SK-N-SH (cell line): ENCODE measurements around the gene UBE3B. TPM values are rescaled to one million over a fixed set of nuclear protein-coding genes. Genes with fewer than 3 reads are reported as not detected.

Source experiments
- CTCF ChIA-PET: fragments of 300-600, 350-600 bp; formaldehyde crosslinking; extraction: SDS; loops from one replicate; lab custom pipeline; 2021; lab: Yijun Ruan, JAX
- POLR2A ChIA-PET: fragments of 350-600 bp; sonication (Branson Sonifier 250); formaldehyde crosslinking; extraction: SDS; loops from one replicate; lab custom pipeline; 2020; ENCODE audit warnings: antibody characterized with exemption, inconsistent platforms; lab: Yijun Ruan, JAX
- DNase-seq: peaks from one replicate; pipeline ENCODE4 v3.0.0; 2012
- H2AFZ ChIP-seq: fragments of 200-600 bp; sonication (generic); 2 replicates; pipeline ENCODE4 v1.8.1; 2016; ENCODE audit warnings: antibody characterized with exemption, mild to moderate bottlenecking, low read depth
- H3F3A ChIP-seq: fragments of 200-600 bp; sonication (generic); replicated peaks from 2 replicates; pipeline ENCODE3; 2016; ENCODE audit warnings: antibody characterized with exemption, mild to moderate bottlenecking; ENCODE audit not compliant: insufficient read depth
- H3K27ac ChIP-seq, 2 experiments: fragments of 200-500 bp in 1 of 2; fragments of 200-600 bp in 1 of 2; sonication (Bioruptor generic) in 1 of 2; sonication (generic), shearing (Covaris generic) in 1 of 2; 2 replicates each; pipeline versions ENCODE4 v1.5.1 to v1.6.1; 2014 to 2016; ENCODE audit warnings: low read depth in 2 of 2, inconsistent platforms in 1 of 2, low read length in 1 of 2, mild to moderate bottlenecking in 1 of 2, mixed read lengths in 1 of 2
- H3K27me3 ChIP-seq: fragments of 200-600 bp; sonication (generic), shearing (Covaris generic); 2 replicates; pipeline ENCODE4 v1.6.1; 2016; ENCODE audit warnings: mixed run types; ENCODE audit not compliant: insufficient read depth
- H3K36me3 ChIP-seq, 2 experiments: fragments of 200-500 bp in 1 of 2; fragments of 200-600 bp in 1 of 2; sonication (Bioruptor generic) in 1 of 2; sonication (generic) in 1 of 2; replicated peaks in 1 of 2; 2 replicates each; pipeline versions ENCODE3 to v1.5.1; 2014 to 2016; ENCODE audit warnings: low read length in 1 of 2, mild to moderate bottlenecking in 1 of 2; ENCODE audit not compliant: insufficient read depth in 2 of 2, control insufficient read depth in 1 of 2
- H3K4me1 ChIP-seq, 2 experiments: fragments of 200-500 bp in 1 of 2; fragments of 200-600 bp in 1 of 2; sonication (Bioruptor generic) in 1 of 2; sonication (generic), shearing (Covaris generic) in 1 of 2; 2 replicates each; pipeline versions ENCODE4 v1.5.1 to v1.6.1; 2014 to 2016; ENCODE audit warnings: low read depth in 1 of 2, low read length in 1 of 2, mixed run types in 1 of 2; ENCODE audit not compliant: insufficient read depth in 2 of 2, control insufficient read depth in 1 of 2
- H3K4me2 ChIP-seq: fragments of 200-600 bp; sonication (generic), shearing (Covaris generic); 2 replicates; pipeline ENCODE4 v1.6.1; 2017; ENCODE audit warnings: mixed run types
- H3K4me3 ChIP-seq, 2 experiments: fragments of 200-500 bp in 1 of 2; fragments of 200-600 bp in 1 of 2; sonication (Bioruptor generic) in 1 of 2; sonication (generic), shearing (Covaris generic) in 1 of 2; 2 replicates each; pipeline versions ENCODE4 v1.5.1 to v1.8.1; 2014 to 2016; ENCODE audit warnings: low read depth in 2 of 2, inconsistent platforms in 1 of 2, low read length in 1 of 2, mild to moderate bottlenecking in 1 of 2, mixed read lengths in 1 of 2, moderate library complexity in 1 of 2
- H3K79me2 ChIP-seq: fragments of 200-600 bp; sonication (generic); 2 replicates; pipeline ENCODE4 v1.8.1; 2017; ENCODE audit warnings: mild to moderate bottlenecking; ENCODE audit not compliant: insufficient read depth
- H3K9ac ChIP-seq: fragments of 200-600 bp; sonication (generic); 2 replicates; pipeline ENCODE4 v1.6.1; 2017; ENCODE audit warnings: mixed run types
- H3K9me2 ChIP-seq: fragments of 200-600 bp; sonication (generic); 2 replicates; pipeline ENCODE4 v1.6.1; 2017; ENCODE audit warnings: mixed run types
- H3K9me3 ChIP-seq: fragments of 200-600 bp; sonication (generic); 2 replicates; pipeline ENCODE4 v1.6.1; 2017; ENCODE audit warnings: mixed run types, mild to moderate bottlenecking, moderate library complexity
- H4K20me1 ChIP-seq: fragments of 200-600 bp; sonication (generic); 2 replicates; pipeline ENCODE4 v1.6.1; 2017; ENCODE audit warnings: mild to moderate bottlenecking, mixed run types; ENCODE audit not compliant: insufficient read depth
- CHD2 ChIP-seq: fragments of 150-350 bp; IDR thresholded peaks from 2 replicates; pipeline ENCODE4 v1.6.1; 2018; ENCODE audit warnings: low read length; ENCODE audit not compliant: partially characterized antibody
- ELF1 ChIP-seq: IDR thresholded peaks from 2 replicates; pipeline ENCODE4 v1.4.0; 2012
- FOSL2 ChIP-seq: IDR thresholded peaks from 2 replicates; pipeline ENCODE4 v1.4.0; 2012; ENCODE audit warnings: low read depth, mild to moderate bottlenecking, moderate library complexity, borderline replicate concordance
- GATA2 ChIP-seq: sonication (generic); formaldehyde crosslinking; IDR thresholded peaks from 2 replicates; pipeline ENCODE4 v1.5.0; 2020; ENCODE audit warnings: mild to moderate bottlenecking, missing genetic modification reagents
- JUND ChIP-seq: IDR thresholded peaks from 2 replicates; pipeline ENCODE4 v1.4.0; 2012
- MXI1 ChIP-seq: IDR thresholded peaks from 2 replicates; pipeline ENCODE4 v1.6.1; 2012; ENCODE audit warnings: mild to moderate bottlenecking, low read depth, low read length, improper control_type of control experiment
- NFIC ChIP-seq: IDR thresholded peaks from 2 replicates; pipeline ENCODE4 v1.4.0; 2012; ENCODE audit warnings: borderline replicate concordance
- NRF1 ChIP-seq: IDR thresholded peaks from 2 replicates; pipeline ENCODE4 v1.6.1; 2012; ENCODE audit warnings: low read depth, mild to moderate bottlenecking, low read length
- SIN3A ChIP-seq: IDR thresholded peaks from 2 replicates; pipeline ENCODE4 v1.6.1; 2012; ENCODE audit warnings: low read depth, mild to moderate bottlenecking, low read length, moderate library complexity, borderline replicate concordance
- TAF1 ChIP-seq: IDR thresholded peaks from 2 replicates; pipeline ENCODE4 v1.6.1; 2012; ENCODE audit warnings: low read depth, mild to moderate bottlenecking, low read length, moderate library complexity, borderline replicate concordance
- TCF12 ChIP-seq: IDR thresholded peaks from 2 replicates; pipeline ENCODE4 v1.4.0; 2012
- WGBS: methylation state at CpG from one replicate; pipeline ENCODE4 v1.1.6; 2017; ENCODE audit warnings: low lambda C conversion rate; 5-methylcytosine and 5-hydroxymethylcytosine counted together
- polyA plus RNA-seq, 3 experiments: library from polyadenylated mRNA; depleted of rRNA; stranded (reverse); fragments of >200 nt; gene quantifications; 2 replicates each; pipeline ENCODE4 v1.2.3, GENCODE V29; 2012
- TF ChIP-seq, protein P1 (sequence below): fragments of 200-600 bp; sonication (generic); IDR thresholded peaks from 2 replicates; pipeline ENCODE4 v1.6.1; 2017; ENCODE audit warnings: antibody characterized with exemption, mild to moderate bottlenecking, moderate library complexity
- TF ChIP-seq, protein P2 (sequence below): IDR thresholded peaks from 2 replicates; pipeline ENCODE4 v1.4.0; 2012; ENCODE audit warnings: low read depth, borderline replicate concordance
- TF ChIP-seq, protein P3 (sequence below): IDR thresholded peaks from 2 replicates; pipeline ENCODE4 v1.4.0; 2012; ENCODE audit warnings: low read depth, borderline replicate concordance

UBE3B gene
- polyA plus RNA-seq, 1 of the 3 experiments (the other 2 are of a cell fraction): 28.6 TPM

DNA sequence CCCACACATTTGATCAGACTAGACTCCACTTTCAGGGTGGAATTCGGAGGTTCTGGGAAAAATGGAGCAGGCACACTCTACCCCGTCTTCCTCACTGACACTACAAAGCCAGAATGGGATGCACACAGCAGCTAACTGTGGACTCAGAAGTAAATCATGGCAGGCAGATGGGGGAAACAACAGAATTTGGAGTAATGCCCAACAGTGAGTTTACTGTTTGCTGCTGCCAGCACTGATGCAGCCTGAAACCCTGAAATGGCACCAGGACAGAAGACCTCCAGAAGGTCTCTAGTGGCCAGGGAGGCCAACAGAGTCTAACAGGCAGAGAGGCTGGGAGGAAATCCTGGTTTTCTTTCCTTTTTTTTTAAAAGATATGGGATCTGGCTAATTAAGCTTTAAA lies 24.9 kb upstream of the UBE3B start:
- no peak overlapping the region for H3K4me2 ChIP-seq
- H3K9me2 ChIP-seq: no peaks in the 10 kb centered on the region
- TF ChIP-seq MXI1 (no peak), ELF1 (no peak)
- H3K79me2 ChIP-seq: peaks cover 88% of the 10 kb centered on the region
- no peak overlapping the region for H2AFZ ChIP-seq
- H3K27ac ChIP-seq: no peak overlapping the region
- H3K4me1 ChIP-seq: no peaks in the 10 kb centered on the region
- no peak overlapping the region for H3K4me3 ChIP-seq
- H4K20me1 ChIP-seq: peaks cover 18% of the 10 kb centered on the region; the same call in 1 of the 2 replicates
- H3K9ac ChIP-seq: no peak overlapping the region
- no peaks in the 10 kb centered on the region for H3K27me3 ChIP-seq
- ChIA-PET CTCF (interaction anchor here (1.2 to 2.1 kb wide), 2 partner anchors 19 to 24 kb away, joined by 3 to 5 read pairs; no protein-coding TSS in a partner anchor), POLR2A (no interaction called here)
- no peak for DNase-seq
- 69% methylated on average over 2 of the region's 2 CpGs for WGBS
- no peaks in the 10 kb centered on the region for H3F3A ChIP-seq
- no peaks in the 10 kb centered on the region for H3K9me3 ChIP-seq
- H3K36me3 ChIP-seq: peaks cover 62 to 82% of the 10 kb centered on the region in 2 experiments

DNA sequence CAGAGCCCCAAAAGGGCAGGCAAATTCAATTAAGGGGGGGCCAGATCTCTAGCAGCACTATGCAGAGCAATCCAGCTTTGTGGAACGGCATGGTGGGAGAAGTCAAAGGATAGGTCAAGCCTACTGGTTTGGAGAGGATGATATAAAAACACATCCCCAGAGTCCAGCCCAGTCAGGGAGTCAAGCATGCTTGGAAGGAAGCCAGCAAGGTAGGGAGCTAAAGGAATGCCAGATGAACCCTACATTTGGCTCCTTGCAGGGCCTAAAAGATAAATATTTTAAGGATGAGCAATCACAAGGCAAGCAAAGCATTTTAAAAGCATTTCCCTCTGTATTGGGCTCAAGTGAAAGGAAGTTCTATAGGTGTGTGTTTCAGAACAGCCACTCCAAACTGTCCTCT lies 21.7 kb upstream of the UBE3B start:
- 85% methylated on average over 1 of the region's 1 CpG for WGBS
- Histone ChIP-seq H3K79me2 (peaks cover 95% of the 10 kb centered on the region), H2AFZ (no peak overlapping the region), H3K9ac (no peak overlapping the region), H3K9me3 (no peaks in the 10 kb centered on the region), H3K27me3 (no peaks in the 10 kb centered on the region), H3K4me2 (no peak overlapping the region), H3K4me1 (peaks cover 4 to 9% of the 10 kb centered on the region in 2 experiments; a peak in 3 of 4 replicates), H3K27ac (no peak overlapping the region), H4K20me1 (peaks cover 6% of the 10 kb centered on the region; the same call in 1 of the 2 replicates), H3F3A (no peaks in the 10 kb centered on the region), H3K36me3 (peaks cover 54 to 82% of the 10 kb centered on the region in 2 experiments), H3K9me2 (no peaks in the 10 kb centered on the region), H3K4me3 (no peak overlapping the region)
- DNase-seq: no peak
- TF ChIP-seq, protein P1, sequence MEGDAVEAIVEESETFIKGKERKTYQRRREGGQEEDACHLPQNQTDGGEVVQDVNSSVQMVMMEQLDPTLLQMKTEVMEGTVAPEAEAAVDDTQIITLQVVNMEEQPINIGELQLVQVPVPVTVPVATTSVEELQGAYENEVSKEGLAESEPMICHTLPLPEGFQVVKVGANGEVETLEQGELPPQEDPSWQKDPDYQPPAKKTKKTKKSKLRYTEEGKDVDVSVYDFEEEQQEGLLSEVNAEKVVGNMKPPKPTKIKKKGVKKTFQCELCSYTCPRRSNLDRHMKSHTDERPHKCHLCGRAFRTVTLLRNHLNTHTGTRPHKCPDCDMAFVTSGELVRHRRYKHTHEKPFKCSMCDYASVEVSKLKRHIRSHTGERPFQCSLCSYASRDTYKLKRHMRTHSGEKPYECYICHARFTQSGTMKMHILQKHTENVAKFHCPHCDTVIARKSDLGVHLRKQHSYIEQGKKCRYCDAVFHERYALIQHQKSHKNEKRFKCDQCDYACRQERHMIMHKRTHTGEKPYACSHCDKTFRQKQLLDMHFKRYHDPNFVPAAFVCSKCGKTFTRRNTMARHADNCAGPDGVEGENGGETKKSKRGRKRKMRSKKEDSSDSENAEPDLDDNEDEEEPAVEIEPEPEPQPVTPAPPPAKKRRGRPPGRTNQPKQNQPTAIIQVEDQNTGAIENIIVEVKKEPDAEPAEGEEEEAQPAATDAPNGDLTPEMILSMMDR: no peak
- TF ChIP-seq NFIC: 0 out of 2 replicates have a peak, but pooled peaks have one; percentile 8
- POLR2A ChIA-PET: no interaction called here
- CTCF ChIA-PET: interaction anchor here (1.5 to 2.1 kb wide), 2 partner anchors 23 to 27 kb away, joined by 6 to 9 read pairs; no protein-coding TSS in a partner anchor

DNA sequence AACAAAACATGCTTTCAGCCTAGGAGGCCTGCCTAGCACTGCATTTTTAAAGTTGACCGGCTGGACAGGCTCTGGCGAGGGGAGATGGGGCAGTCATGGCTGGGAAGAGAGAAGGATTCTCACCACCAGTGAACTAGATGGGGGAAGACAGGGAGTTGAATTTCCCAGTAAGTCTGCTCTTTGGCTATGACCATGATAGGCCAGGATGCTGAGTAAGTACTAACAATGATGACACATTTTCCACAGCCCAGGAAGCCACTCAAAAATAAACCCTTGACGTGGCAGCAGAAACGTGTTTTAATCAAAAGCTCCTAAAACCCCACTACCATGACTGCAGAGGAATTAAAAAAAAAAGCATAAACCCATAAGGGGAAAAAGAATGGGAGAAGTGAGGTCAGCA lies 19.3 kb upstream of the UBE3B start:
- H3K9me3 ChIP-seq: no peaks in the 10 kb centered on the region
- H3K36me3 ChIP-seq: peaks cover 43 to 63% of the 10 kb centered on the region in 2 experiments
- H3F3A ChIP-seq: peaks cover 20% of the 10 kb centered on the region
- H2AFZ ChIP-seq: no peak overlapping the region
- POLR2A ChIA-PET: no interaction called here
- H3K9me2 ChIP-seq: no peaks in the 10 kb centered on the region
- no peak overlapping the region; the same call in 1 of the 2 replicates for H3K4me2 ChIP-seq
- WGBS: 51% methylated on average over 4 of the region's 4 CpGs
- peaks cover 28 to 32% of the 10 kb centered on the region in 2 experiments for H3K4me1 ChIP-seq
- peaks cover 89% of the 10 kb centered on the region for H3K79me2 ChIP-seq
- no peak overlapping the region for H3K4me3 ChIP-seq
- H3K27me3 ChIP-seq: no peaks in the 10 kb centered on the region
- 0 out of 2 replicates have a peak, but pooled peaks cover 3% of the 10 kb centered on the region for H4K20me1 ChIP-seq
- no peak for DNase-seq
- no peak overlapping the region for H3K9ac ChIP-seq
- TF ChIP-seq, protein P1: no peak
- no peak for TF ChIP-seq MXI1
- no peak for TF ChIP-seq TCF12
- TF ChIP-seq, protein P2, sequence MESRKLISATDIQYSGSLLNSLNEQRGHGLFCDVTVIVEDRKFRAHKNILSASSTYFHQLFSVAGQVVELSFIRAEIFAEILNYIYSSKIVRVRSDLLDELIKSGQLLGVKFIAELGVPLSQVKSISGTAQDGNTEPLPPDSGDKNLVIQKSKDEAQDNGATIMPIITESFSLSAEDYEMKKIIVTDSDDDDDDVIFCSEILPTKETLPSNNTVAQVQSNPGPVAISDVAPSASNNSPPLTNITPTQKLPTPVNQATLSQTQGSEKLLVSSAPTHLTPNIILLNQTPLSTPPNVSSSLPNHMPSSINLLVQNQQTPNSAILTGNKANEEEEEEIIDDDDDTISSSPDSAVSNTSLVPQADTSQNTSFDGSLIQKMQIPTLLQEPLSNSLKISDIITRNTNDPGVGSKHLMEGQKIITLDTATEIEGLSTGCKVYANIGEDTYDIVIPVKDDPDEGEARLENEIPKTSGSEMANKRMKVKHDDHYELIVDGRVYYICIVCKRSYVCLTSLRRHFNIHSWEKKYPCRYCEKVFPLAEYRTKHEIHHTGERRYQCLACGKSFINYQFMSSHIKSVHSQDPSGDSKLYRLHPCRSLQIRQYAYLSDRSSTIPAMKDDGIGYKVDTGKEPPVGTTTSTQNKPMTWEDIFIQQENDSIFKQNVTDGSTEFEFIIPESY: no peak
- no peak for TF ChIP-seq TAF1
- TF ChIP-seq SIN3A: no peak
- TF ChIP-seq, protein P3, sequence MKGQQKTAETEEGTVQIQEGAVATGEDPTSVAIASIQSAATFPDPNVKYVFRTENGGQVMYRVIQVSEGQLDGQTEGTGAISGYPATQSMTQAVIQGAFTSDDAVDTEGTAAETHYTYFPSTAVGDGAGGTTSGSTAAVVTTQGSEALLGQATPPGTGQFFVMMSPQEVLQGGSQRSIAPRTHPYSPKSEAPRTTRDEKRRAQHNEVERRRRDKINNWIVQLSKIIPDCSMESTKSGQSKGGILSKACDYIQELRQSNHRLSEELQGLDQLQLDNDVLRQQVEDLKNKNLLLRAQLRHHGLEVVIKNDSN: no peak
- no peak for TF ChIP-seq GATA2 (CRISPR knock-in tag)
- no peak for TF ChIP-seq FOSL2
- no peak for TF ChIP-seq JUND
- no peak for TF ChIP-seq NRF1
- no peak for TF ChIP-seq CHD2
- CTCF ChIA-PET: interaction anchor here (0.7 to 2.4 kb wide), 4 partner anchors 14 to 387 kb away, joined by 3 to 6 read pairs (median 4); no protein-coding TSS in a partner anchor
- H3K27ac ChIP-seq: peak overlapping the region in 1 of 2 experiments; percentile 42; a peak in 2 of 4 replicates
